ENCODE data around the gene FOXJ3.

Gene FOXJ3

DNA sequence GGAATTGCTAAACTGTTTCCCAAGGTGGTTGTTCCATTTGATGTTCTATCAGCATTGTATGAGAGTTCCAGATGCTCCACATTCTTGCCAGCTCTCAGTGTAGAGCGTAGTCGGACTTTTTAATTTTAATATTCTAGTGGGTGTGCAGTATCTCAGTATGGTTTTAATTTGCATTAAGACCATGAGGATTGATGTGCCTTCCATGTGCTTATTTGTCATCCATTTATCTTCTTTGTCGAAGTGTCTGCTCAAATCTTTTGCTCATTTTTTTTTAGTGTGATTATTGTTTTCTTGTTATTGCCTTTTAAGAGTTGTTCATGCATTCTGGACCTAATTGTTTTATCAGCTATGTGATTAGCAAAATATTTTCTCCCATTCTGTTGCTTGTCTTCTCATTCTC is 195.6 kb downstream of the FOXJ3 start:
- DNase-seq = no peak

- no peak for DNase-seq
Observed at GRCh38 chr1:42138586-42138985, 196.4 kb downstream of the FOXJ3 start.

- DNase-seq = no peak
Observed at GRCh38 chr1:42137766-42138165, 197.3 kb downstream of the FOXJ3 start.

- DNase-seq = no peak
Observed at GRCh38 chr1:42136466-42136865, 198.6 kb downstream of the FOXJ3 start.

DNA sequence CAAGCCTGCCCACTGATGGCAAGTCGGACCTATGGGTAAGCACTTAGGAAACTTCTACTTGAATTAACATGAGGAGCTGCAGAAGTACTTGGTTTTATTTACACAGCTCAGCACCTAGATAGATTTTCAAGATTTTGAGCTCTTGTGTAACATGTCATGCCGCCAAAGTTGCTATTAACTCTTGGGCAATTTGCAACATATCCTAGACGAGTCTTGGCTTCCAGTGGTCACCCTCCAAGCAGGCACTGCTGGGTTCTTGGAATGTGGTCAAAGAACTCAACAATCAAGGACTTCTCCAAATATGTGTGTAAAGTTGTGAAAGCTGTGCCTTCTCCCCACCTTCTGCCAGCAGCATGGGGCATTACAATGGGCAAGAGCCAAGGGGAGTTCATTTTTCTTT is 199.6 kb downstream of the FOXJ3 start:
- no peak for DNase-seq

DNA sequence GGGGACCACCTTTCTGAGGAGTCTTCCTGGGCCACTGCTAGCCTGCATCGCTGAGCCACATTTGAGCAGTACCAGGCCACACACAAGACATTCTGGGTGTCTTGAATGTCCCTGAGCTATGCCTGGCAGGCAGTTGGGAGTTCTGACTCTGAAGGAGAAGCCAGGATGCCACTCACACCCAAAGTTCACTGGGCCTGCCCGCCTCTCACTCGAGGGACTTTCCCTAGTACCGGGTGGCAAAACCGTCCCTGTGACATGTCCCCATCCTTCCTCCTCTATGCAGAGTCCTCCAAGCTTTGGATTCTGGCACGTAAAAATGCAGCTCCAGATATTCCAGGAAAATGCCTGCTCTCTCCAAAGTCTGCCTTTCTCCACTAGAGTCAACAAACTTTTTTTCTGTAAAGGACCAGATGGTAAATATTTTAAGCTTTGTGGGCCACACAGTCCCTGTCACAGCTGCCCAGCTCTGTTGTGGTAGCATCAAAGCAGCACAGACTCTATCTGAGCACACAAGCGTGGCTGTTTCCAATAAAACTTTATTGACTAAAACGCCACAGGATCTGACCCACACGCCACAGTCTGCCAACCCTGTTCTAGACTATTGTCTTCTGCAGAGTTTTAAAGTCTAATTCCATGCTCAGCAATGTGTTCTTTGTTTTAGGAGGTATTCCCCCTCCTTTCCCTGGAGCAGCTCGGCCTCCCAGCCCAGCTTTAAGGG is 201.1 kb downstream of the FOXJ3 start:
- no peak for DNase-seq

DNA sequence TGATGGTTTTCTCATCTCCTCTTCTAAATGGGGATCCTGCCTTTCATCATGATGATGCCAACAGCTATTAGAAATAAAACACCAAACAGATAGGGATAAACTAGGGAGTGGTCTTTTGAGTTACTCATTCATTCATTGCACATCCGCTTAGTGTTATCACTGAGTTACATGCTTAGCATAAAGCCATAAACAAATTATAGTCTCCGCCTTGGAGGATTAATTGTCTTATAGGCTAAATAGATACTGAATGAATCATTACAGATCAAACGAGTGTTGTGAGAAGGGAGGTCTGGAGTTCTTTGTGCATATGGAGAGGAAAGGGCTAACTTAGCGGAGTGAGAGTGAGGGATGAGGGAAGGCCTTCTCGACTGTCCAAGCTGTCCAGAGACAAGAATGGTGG is 201.6 kb downstream of the FOXJ3 start:
- no peak for DNase-seq

DNA sequence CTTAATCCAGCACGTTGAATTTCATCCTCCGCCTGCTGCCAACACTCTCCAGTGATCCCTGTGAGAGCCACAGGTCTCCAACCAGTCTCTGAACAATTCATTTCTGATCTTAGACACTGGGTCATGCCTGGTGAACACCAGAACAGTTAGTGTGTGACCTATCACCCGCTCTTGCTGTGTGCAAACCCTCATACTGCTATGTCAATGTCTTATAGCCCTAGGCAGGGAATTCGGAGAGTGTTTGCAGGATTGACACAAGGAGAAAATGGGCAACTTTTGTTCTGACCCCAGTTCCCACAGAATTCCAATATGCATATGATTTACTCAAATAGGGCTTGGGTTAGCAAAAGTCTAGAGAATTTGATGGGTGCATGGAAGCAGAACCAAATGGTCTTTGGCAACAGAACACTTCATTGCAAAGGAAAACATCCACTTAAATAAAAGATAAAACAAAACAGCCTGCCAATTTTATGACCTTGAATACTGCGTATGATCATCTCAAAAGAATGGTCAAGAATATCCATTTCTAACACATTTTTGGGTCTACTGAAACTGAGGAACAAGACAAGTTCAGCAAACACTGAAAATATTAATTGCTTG is 204.9 kb downstream of the FOXJ3 start:
- DNase-seq = no peak

- no peak for DNase-seq
Observed at GRCh38 chr1:42128964-42129363, 206.1 kb downstream of the FOXJ3 start.

DNA sequence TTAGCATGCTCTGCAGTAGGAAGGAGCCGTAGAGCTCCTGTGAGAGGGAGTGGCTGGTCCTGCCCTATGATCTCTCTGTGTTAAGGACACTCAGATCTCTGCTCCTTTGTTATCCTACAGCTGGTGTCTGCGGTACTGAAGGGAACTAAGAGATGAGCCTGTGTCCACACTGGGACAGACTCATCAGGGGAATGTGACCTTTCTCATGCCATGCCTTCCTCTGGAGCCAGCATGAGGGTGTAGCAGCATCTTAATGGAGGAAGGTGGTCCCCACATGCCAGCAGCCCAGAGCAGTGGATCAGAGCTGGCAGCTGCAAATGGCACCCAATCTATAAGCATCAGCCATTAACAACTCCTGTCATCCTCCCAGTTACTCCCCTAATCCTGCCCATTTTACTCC is 206.5 kb downstream of the FOXJ3 start:
- DNase-seq = no peak

DNA sequence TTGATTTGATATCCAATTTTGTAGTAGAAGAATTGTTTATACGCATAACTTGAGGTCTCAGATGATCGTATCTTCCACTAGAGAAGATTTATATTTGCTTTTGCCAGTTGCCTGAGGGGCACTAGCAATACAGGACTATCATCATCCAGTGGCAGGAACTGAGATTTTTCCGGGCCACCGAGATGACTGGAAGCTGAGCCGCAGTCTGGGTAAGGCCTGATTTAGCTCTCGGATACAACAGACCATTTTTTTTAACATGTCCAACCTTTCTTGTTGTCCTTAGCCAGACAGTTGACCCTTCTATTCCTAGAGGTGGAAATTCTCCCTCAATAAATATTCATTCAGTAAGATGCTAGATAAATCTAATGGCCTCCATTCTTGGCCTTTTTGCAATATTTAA is 207.3 kb downstream of the FOXJ3 start:
- DNase-seq = no peak

All from activated CD4-positive, alpha-beta T cell treated with anti-CD3 and anti-CD28 coated beads, Interleukin-10, Interleukin-2, amounts not matched to agents 100 ng/mL and 50 ng/mL, durations not matched to agents 16 hours and 8 hours (primary cell).